Gastrocnemius medialis (tissue), 4 donors: ENCODE measurements around the gene SLC35C1. TPM values are rescaled to one million over a fixed set of nuclear protein-coding genes. Genes with fewer than 3 reads are reported as not detected.

Experiments used
- ATAC-seq, 2 donors: fragments of 150-250 bp; one replicate each; pipeline ENCODE4 v1.9.1; 2016
- DNase-seq, 2 donors: peaks; one replicate each; pipeline ENCODE4 v3.0.0-alpha.2; 2019
- H3K27ac ChIP-seq, 4 donors: fragments of 200-600 bp; sonication (generic); 1 replicate in 1 of 4; 2 replicates in 3 of 4; pipeline ENCODE4 v1.5.1; 2016 to 2018; ENCODE audit warnings: mild to moderate bottlenecking in 2 of 4, moderate library complexity in 1 of 4
- H3K27me3 ChIP-seq, 3 donors: fragments of 200-600 bp; sonication (generic) in 2 of 3; 1 replicate in 1 of 3; 2 replicates in 2 of 3; pipeline versions ENCODE4 v1.5.1 to v1.6.0; 2016 to 2019; ENCODE audit warnings: mild to moderate bottlenecking in 1 of 3, moderate library complexity in 1 of 3
- H3K36me3 ChIP-seq, 2 donors: fragments of 200-600 bp; sonication (generic) in 1 of 2; one replicate each; pipeline ENCODE4 v1.5.1; 2017 to 2018
- H3K4me1 ChIP-seq, 2 donors: fragments of 200-600 bp; sonication (generic) in 1 of 2; one replicate each; pipeline ENCODE4 v1.5.1; 2016 to 2017; ENCODE audit warnings: mild to moderate bottlenecking in 2 of 2
- H3K4me3 ChIP-seq, 4 donors: fragments of 200-600 bp; sonication (generic) in 3 of 4; 1 replicate in 1 of 4; 2 replicates in 3 of 4; pipeline ENCODE4 v1.5.1; 2016 to 2019; ENCODE audit warnings: mild to moderate bottlenecking in 2 of 4
- H3K9me3 ChIP-seq, 3 donors: fragments of 200-600 bp; sonication (generic) in 2 of 3; 1 replicate in 1 of 3; 2 replicates in 2 of 3; pipeline ENCODE4 v1.5.1; 2016 to 2019
- POLR2A ChIP-seq, 2 donors: fragments of 450-650 bp; IDR thresholded peaks; one replicate each; pipeline ENCODE4 v1.6.1; 2017; ENCODE audit warnings: antibody characterized with exemption in 2 of 2, mild to moderate bottlenecking in 2 of 2, moderate library complexity in 2 of 2
- in situ Hi-C, 4 donors: fragments of 200-750 bp; cut with MboI; loops; one replicate each; pipeline versions ENCODE4 v1.15.0 to v1.8.0; 2017; ENCODE audit warnings: low sequenced_read_pairs in 4 of 4
- intact Hi-C: fragments of 100-400 bp; cut with DNase I; formaldehyde crosslinking; loops from one replicate; pipeline ENCODE4 v1.15.1; 2023; ENCODE audit warnings: low total_unique reads
- total RNA-seq, 4 donors: library from RNA; depleted of rRNA; stranded (reverse); fragments of >200 nt; gene quantifications; one replicate each; pipeline versions ENCODE4 v1.1.0 to v1.2.3, GENCODE V29; 2016
- TF ChIP-seq, protein P1 (sequence below), 5 experiments: fragments of 450-650 bp in 3 of 5; fragments of 200-600 bp in 2 of 5; sonication (generic) in 2 of 5; IDR thresholded peaks in 4 of 5; conservative IDR thresholded peaks in 1 of 5; 1 replicate in 4 of 5; 2 replicates in 1 of 5; pipeline ENCODE4 v1.5.1; 2016 to 2019; ENCODE audit warnings: antibody characterized with exemption in 5 of 5, mild to moderate bottlenecking in 3 of 5, moderate library complexity in 3 of 5

The SLC35C1 gene
- total RNA-seq, 4 donors from 2014 or later, result 4.8 to 11.7 (median 7.8) TPM

- DNase-seq, result no peak
- ATAC-seq, result no peak
- H3K27me3 ChIP-seq, result no peaks in the 10 kb centered on the region
- no peak for TF ChIP-seq POLR2A (IDR thresholded peaks at IDR 0.05)
- TF ChIP-seq, protein P1, sequence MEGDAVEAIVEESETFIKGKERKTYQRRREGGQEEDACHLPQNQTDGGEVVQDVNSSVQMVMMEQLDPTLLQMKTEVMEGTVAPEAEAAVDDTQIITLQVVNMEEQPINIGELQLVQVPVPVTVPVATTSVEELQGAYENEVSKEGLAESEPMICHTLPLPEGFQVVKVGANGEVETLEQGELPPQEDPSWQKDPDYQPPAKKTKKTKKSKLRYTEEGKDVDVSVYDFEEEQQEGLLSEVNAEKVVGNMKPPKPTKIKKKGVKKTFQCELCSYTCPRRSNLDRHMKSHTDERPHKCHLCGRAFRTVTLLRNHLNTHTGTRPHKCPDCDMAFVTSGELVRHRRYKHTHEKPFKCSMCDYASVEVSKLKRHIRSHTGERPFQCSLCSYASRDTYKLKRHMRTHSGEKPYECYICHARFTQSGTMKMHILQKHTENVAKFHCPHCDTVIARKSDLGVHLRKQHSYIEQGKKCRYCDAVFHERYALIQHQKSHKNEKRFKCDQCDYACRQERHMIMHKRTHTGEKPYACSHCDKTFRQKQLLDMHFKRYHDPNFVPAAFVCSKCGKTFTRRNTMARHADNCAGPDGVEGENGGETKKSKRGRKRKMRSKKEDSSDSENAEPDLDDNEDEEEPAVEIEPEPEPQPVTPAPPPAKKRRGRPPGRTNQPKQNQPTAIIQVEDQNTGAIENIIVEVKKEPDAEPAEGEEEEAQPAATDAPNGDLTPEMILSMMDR (IDR thresholded peaks at IDR 0.05 in 4 of 5, conservative IDR thresholded peaks at IDR 0.05 in 1 of 5), result no peak
- intact Hi-C loops (no loop called here), in situ Hi-C loops (loop anchor here in 3 of 4 donors (10.0 to 25.0 kb wide), 3 partner anchors 99 to 397 kb away; partner anchors contain the start of gene CHST1 (in 1 of the 3))
- peaks cover 0 to 17% of the 10 kb centered on the region in 2 donors for H3K4me1 ChIP-seq
- no peaks in the 10 kb centered on the region for H3K9me3 ChIP-seq
- no peaks in the 10 kb centered on the region for H3K36me3 ChIP-seq
- H3K4me3 ChIP-seq, result no peak overlapping the region
- H3K27ac ChIP-seq, result no peak overlapping the region
Measured at GRCh38 chr11:45761659-45762058, 43.3 kb upstream of the SLC35C1 start.

DNA sequence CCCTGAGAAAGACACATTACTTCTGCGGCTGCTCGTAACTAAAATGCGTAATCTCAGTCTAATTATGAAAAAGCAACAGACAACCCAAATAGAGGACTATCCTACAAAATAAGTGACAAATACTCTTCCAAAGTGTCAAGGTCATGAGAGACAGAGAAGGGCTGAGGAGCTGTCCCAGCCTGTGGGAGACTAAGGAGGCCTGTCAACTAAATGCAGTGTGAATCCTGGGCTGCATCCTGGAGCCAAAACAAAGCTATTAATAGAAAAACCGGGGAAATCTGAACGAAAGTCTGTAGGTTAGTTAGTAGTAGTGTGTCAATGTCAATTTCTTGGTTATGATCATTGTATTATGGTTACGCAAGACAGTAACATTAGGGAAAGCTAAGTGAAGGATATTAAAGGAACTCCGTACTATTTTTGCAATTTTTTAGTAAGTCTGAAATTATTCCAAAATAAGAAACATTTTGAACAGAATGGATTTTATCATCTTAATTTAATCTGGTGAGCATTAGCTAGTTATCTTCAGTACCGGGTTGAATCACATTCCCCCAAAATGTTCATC lies 39.8 kb upstream of the SLC35C1 start:
- ATAC-seq (no peak), DNase-seq (no peak)
- Histone ChIP-seq H3K27ac (peak overlapping the region in 1 of 4 donors; percentile 77), H3K4me1 (peaks cover 0 to 22% of the 10 kb centered on the region in 2 donors), H3K4me3 (no peak overlapping the region), H3K27me3 (no peaks in the 10 kb centered on the region), H3K9me3 (no peaks in the 10 kb centered on the region), H3K36me3 (no peaks in the 10 kb centered on the region)
- TF ChIP-seq, protein P1 (IDR thresholded peaks at IDR 0.05 in 4 of 5, conservative IDR thresholded peaks at IDR 0.05 in 1 of 5), result no peak
- no peak for TF ChIP-seq POLR2A (IDR thresholded peaks at IDR 0.05)
- in situ Hi-C loops (loop anchor here in 3 of 4 donors (10.0 to 25.0 kb wide), 3 partner anchors 103 to 400 kb away; partner anchors contain the start of gene CHST1 (in 1 of the 3)), intact Hi-C loops (loop anchor here (5.0 kb wide), 1 partner anchor 33 kb away; no protein-coding TSS in a partner anchor)

GRCh38 chr11:45765836-45766235 lies 39.1 kb upstream of the SLC35C1 start:
- peak overlapping the region in 3 of 4 donors; percentile 31 to 77 (median 55) for H3K27ac ChIP-seq
- peak in 1 of 2 donors; percentile 55 for ATAC-seq

DNA sequence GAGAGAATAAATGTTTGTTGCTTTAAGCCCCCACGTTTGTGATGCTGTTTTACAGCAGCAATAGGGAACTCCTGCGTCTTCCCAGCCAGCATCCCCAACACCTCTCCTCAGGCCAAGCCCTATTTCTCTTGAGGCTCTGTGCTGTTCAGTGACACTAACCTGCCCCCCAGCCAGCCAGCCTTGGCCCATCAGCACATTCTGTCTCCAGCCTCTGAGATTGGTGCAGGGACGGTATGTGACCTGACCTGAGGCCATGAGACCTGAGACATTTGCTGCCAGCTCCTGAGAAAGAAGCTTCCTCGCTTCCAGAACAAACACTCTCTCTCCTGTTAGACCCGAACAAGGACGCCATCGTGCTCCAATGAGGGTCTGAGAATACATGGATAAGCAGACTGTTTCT lies 38.5 kb upstream of the SLC35C1 start:
- TF ChIP-seq, protein P1 (IDR thresholded peaks at IDR 0.05 in 4 of 5, conservative IDR thresholded peaks at IDR 0.05 in 1 of 5), result no peak
- no peak for TF ChIP-seq POLR2A (IDR thresholded peaks at IDR 0.05)
- Histone ChIP-seq H3K4me3 (no peak overlapping the region), H3K27ac (peak overlapping the region in 3 of 4 donors; percentile 31 to 77 (median 55)), H3K27me3 (no peaks in the 10 kb centered on the region), H3K36me3 (no peaks in the 10 kb centered on the region), H3K9me3 (no peaks in the 10 kb centered on the region), H3K4me1 (peaks cover 0 to 22% of the 10 kb centered on the region in 2 donors)
- intact Hi-C loops, result loop anchor here (5.0 kb wide), 1 partner anchor 34 kb away; no protein-coding TSS in a partner anchor
- in situ Hi-C loops, result loop anchor here in 3 of 4 donors (10.0 to 25.0 kb wide), 3 partner anchors 104 to 402 kb away; partner anchors contain the start of gene CHST1 (in 1 of the 3)
- DNase-seq (peak; percentile 74), ATAC-seq (peak; percentile 55 to 77)

More at GRCh38 chr11:45765836-45766235, 39.1 kb upstream of the SLC35C1 start:
- intact Hi-C loops (loop anchor here (5.0 kb wide), 1 partner anchor 34 kb away; no protein-coding TSS in a partner anchor), in situ Hi-C loops (loop anchor here in 3 of 4 donors (10.0 to 25.0 kb wide), 3 partner anchors 104 to 401 kb away; partner anchors contain the start of gene CHST1 (in 1 of the 3))
- Histone ChIP-seq H3K4me1 (peaks cover 0 to 22% of the 10 kb centered on the region in 2 donors), H3K27me3 (no peaks in the 10 kb centered on the region), H3K9me3 (no peaks in the 10 kb centered on the region), H3K4me3 (no peak overlapping the region), H3K36me3 (no peaks in the 10 kb centered on the region)
- no peak for DNase-seq
- TF ChIP-seq, protein P1 (IDR thresholded peaks at IDR 0.05 in 4 of 5, conservative IDR thresholded peaks at IDR 0.05 in 1 of 5), result no peak
- TF ChIP-seq POLR2A (IDR thresholded peaks at IDR 0.05), result no peak
